HUES48 (cell line): ENCODE measurements around the gene PIWIL4.

Experiments used
- H3K27ac ChIP-seq: one replicate; pipeline ENCODE4 v1.7.0; 2013; ENCODE audit warnings: low read depth, low read length, inconsistent platforms
- H3K27me3 ChIP-seq: 2 replicates; pipeline ENCODE4 v1.6.1; 2013; ENCODE audit warnings: mild to moderate bottlenecking, low read length; ENCODE audit not compliant: control insufficient read depth, insufficient read depth
- H3K36me3 ChIP-seq: 2 replicates; pipeline ENCODE4 v1.6.1; 2013; ENCODE audit warnings: low read length; ENCODE audit not compliant: control insufficient read depth, insufficient read depth
- H3K4me1 ChIP-seq: 2 replicates; pipeline ENCODE4 v1.6.1; 2013; ENCODE audit warnings: mild to moderate bottlenecking, low read length; ENCODE audit not compliant: control insufficient read depth, insufficient read depth
- H3K4me3 ChIP-seq: 2 replicates; pipeline ENCODE4 v1.5.1; 2013; ENCODE audit warnings: mild to moderate bottlenecking, low read depth, low read length
- H3K9ac ChIP-seq: 2 replicates; pipeline ENCODE4 v1.6.1; 2013; ENCODE audit warnings: mild to moderate bottlenecking, low read depth, low read length, moderate library complexity
- H3K9me3 ChIP-seq: 2 replicates; pipeline ENCODE4 v1.6.1; 2013; ENCODE audit warnings: low read length; ENCODE audit not compliant: control insufficient read depth, insufficient read depth

Gene PIWIL4

DNA sequence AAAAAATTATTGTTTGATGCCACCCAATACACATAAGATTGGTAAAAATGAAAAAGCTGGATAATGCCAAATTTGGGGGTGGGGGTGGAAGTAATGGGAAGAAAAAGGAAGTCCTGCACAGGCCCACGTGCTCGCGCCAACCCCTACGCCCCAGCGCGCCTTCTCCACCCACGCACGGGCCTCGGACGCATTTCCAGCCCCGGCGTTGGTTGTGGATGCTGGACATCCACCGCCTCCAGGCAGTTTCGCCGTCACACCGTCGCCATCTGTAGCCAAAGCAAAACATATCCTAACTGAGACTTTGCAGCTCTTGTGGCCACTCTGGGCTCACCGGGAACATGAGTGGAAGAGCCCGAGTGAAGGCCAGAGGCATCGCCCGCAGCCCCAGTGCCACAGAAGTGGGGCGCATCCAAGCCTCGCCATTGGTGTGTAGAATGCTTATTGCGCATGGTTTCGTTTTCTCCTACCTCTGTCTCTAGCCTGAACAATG, at the start of gene PIWIL4:
PIWIL4 (plus strand) TSS at position 188 of the 490 bp plus-strand sequence; CDS start at position 339, 151 bp downstream.
- Histone ChIP-seq H3K4me3 (no peak within 1 kb of the TSS), H3K36me3 (no peaks in the 10 kb centered on the region), H3K9me3 (no peaks in the 10 kb centered on the region), H3K27me3 (no peaks in the 10 kb centered on the region), H3K9ac (no peak within 1 kb of the TSS), H3K27ac (no peak within 1 kb of the TSS), H3K4me1 (peaks cover 9% of the 10 kb centered on the region)

DNA sequence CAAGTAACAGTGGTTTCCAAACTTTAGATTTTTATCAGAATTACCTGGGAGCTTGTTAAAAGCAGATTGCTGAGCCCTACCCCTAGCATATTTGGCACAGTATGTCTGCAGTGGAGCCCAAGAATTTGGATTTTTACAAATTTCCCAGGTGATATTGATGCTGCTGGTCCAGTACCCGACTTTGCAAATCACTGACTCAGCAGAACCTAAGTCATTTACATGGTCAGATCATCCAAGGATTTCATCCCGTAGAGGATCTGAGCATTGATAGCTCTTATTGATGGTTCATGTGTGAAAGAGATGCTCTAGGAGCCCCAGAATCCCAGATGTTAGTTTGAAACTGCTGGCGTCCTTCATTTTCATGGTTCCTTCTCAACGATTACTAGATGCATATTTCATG, 48.9 kb upstream of the PIWIL4 start:
- Histone ChIP-seq H3K36me3 (no peaks in the 10 kb centered on the region), H3K4me1 (no peaks in the 10 kb centered on the region), H3K27me3 (peaks cover 7% of the 10 kb centered on the region), H3K4me3 (no peak overlapping the region), H3K9ac (no peak overlapping the region), H3K9me3 (no peaks in the 10 kb centered on the region), H3K27ac (no peak overlapping the region)

DNA sequence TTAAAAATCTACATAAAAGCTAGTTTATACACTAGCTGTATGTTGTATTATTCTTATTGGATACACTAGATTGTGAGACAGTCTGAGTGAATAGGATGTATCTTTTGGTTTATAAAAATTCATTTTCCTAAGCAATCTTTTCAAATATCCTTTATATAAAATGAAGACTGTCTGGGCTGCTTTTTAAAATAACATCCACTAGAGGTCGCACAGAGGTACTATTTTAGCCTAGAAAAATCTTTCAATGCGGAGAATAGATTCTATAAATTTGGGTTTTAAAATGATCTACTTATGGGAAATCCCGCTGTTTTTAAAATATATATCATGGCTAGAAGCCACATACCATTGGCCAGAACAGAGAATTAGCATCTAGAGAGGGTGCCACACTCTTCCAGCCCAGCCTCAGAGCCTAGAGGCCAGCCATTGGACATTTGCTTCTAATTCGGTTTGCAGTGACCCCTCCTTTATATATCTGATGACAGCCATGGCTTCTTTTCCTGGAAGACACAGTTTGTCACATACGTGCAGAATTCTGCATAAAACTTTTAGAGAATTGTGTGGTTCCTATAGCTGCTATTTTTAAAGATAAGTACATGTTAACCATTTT, 47.6 kb upstream of the PIWIL4 start:
- no peak overlapping the region for H3K9ac ChIP-seq

DNA sequence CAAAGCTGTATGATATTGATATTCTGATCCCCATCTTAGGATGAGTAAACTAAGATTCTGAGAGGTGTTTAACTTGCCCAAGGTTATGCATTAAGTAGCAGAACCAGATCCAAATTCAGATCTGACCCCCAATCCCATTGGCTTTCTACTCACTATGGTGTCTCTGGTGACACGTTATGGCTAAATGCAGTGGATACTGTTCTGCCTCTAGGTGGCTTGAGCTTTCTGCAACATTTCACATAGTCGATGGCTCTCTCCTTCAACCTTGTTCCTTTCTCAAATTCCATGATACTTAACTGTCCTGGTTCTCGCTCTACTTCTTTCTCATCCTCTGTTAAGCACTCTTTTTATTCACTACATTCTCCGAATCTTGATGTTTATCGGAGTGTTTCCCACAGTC, 45.5 kb upstream of the PIWIL4 start:
- Histone ChIP-seq H3K4me3 (no peak overlapping the region), H3K27me3 (no peaks in the 10 kb centered on the region; the same call in 1 of the 2 replicates), H3K9me3 (no peaks in the 10 kb centered on the region), H3K27ac (no peak overlapping the region), H3K4me1 (no peaks in the 10 kb centered on the region), H3K36me3 (no peaks in the 10 kb centered on the region), H3K9ac (no peak overlapping the region)

More for the DNA sequence above, 47.6 kb upstream of the PIWIL4 start:
- Histone ChIP-seq H3K4me3 (no peak overlapping the region), H3K36me3 (no peaks in the 10 kb centered on the region), H3K9me3 (no peaks in the 10 kb centered on the region), H3K27me3 (peaks cover 4% of the 10 kb centered on the region; the same call in 1 of the 2 replicates), H3K27ac (no peak overlapping the region), H3K4me1 (no peaks in the 10 kb centered on the region)

DNA sequence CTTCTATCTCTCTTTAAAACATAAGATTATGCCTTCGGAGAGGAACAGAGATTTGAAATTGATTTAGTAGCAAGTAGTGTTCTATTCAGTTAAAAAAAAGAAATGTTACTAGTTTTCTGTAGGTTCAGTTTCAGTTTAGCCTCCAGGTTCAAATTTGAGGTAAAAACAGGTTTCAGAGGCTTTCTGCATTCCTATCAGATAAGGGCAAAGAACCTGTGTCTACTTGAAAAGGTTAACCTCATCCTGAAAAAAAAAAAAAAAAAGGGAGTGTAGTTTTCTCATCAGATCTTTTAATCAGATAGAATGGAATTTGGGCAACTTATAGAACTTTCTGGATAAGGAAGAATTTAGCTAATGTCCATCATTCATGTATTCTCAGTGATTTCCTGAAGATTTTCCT, 42.8 kb upstream of the PIWIL4 start:
- H3K4me1 ChIP-seq: no peaks in the 10 kb centered on the region
- no peak overlapping the region for H3K27ac ChIP-seq
- H3K9me3 ChIP-seq: no peaks in the 10 kb centered on the region
- no peaks in the 10 kb centered on the region for H3K36me3 ChIP-seq
- no peaks in the 10 kb centered on the region; the same call in 1 of the 2 replicates for H3K27me3 ChIP-seq
- no peak overlapping the region for H3K9ac ChIP-seq
- no peak overlapping the region for H3K4me3 ChIP-seq

DNA sequence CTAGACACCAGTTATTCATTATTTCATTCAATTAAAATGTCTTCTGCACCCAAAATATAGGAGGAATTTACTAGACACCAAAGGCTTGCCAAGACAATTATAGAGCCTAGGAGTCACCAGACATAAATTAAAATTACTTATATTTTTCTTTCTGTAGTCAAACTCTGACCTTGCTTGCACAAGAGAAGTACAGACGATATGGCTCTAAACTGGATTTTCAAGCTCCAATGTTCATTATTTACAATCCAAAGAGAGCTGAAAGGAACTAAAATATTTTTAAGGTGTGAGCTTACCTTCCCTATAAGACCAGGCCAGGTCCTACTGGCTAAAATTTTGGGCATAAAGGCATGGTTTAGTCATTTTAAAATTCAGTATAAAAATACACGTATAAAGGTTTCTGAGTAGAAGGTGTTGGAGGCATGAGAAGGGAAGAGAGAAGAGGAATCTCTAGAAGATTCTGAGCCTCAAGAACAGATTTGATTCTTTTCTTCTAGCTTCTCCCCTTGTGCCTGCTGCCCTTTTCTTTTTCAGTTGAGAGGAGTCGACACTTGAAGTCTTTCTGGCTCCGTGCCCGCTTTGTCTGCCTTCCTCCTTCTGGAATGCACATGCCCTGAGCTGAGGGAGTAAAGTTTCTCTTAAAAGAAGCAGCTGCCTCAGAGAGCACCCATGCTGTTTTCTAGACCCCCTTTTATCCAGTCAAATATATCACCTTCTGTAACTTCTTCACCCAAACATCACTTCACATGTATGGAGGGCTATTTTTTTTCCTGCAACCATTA, 41.4 kb upstream of the PIWIL4 start:
- Histone ChIP-seq H3K36me3 (no peaks in the 10 kb centered on the region), H3K4me1 (no peaks in the 10 kb centered on the region), H3K27ac (no peak overlapping the region), H3K27me3 (no peaks in the 10 kb centered on the region; the same call in 1 of the 2 replicates), H3K4me3 (no peak overlapping the region), H3K9me3 (no peaks in the 10 kb centered on the region), H3K9ac (no peak overlapping the region)

DNA sequence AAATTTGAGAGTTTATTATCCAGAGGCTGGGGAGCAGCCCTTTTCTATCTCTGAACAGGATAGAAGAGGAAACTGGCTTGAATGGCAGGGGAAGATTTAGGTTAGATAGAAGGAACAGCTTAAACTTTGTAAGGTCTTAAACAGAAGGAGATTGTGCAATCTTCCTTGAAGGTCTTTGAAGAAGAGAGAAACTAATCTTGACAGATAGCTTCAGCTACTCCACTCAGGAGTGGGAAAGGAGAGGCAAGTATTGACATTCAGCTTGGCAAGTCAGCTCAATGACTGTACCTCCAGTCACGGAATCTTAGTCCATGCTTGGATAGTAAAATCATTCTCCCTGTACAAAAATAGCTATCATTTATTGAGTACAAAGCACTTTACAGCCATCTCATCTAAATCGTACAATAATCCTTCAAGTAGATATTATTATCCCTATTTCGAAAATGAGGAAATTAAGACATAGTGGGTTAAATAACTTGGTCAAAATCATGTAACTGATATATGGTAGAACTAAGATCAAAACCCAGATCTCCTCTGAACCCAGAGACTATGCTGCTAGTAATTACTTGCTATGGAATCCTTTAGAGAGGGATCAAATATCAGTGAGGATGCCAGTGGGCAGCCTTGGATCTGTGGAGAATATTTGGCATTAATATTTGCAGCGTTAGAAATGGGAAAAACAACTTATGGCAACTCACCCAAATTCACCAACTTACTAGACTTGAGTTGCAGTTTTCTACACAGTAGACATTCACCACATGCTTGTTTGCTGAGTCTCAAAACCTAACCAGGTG, 40.3 kb upstream of the PIWIL4 start:
- Histone ChIP-seq H3K36me3 (no peaks in the 10 kb centered on the region), H3K27ac (no peak overlapping the region), H3K9me3 (no peaks in the 10 kb centered on the region), H3K9ac (no peak overlapping the region), H3K4me1 (no peaks in the 10 kb centered on the region), H3K27me3 (no peaks in the 10 kb centered on the region; the same call in 1 of the 2 replicates), H3K4me3 (no peak overlapping the region)

DNA sequence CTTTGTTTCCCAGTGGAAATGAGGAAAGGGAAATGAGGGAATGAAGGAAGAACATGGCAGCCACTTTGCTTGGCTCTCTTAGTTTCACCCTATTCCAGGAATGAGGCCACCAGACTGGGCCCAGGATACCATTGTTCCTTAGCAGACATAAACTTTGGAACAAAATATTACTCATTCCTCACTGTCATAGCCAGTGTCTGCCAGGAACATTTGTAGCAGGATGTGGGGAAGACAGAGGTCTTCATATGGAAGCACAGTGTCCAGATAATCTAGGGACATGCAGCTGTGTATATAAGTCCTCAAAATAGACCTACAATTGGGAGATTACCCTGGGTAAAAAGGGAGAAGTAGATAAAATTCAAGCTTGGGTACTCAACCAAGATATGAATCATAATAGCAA, 38.6 kb upstream of the PIWIL4 start:
- Histone ChIP-seq H3K9ac (no peak overlapping the region), H3K4me1 (no peaks in the 10 kb centered on the region), H3K9me3 (no peaks in the 10 kb centered on the region), H3K36me3 (no peaks in the 10 kb centered on the region), H3K27ac (no peak overlapping the region), H3K27me3 (no peaks in the 10 kb centered on the region; the same call in 1 of the 2 replicates), H3K4me3 (no peak overlapping the region)

DNA sequence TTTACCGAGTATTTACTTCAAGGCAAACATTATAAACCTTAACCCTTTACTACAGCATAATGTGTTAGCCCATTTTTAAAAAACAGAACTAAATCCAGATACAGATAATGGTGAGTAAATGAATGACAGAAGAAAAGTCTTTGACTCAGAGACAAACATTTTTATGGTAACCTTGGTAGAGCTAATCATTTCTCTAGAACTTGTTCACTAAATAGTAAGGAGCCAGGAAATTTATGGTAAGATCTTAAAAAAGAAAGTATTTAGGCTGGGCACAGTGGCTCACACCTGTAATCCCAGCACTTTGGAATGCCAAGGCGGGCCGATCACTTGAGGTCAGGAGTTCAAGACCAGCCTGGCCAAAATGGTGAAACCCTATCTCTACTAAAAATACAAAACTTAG, 35.0 kb upstream of the PIWIL4 start:
- no peaks in the 10 kb centered on the region for H3K4me1 ChIP-seq
- H3K27ac ChIP-seq: no peak overlapping the region
- no peaks in the 10 kb centered on the region for H3K9me3 ChIP-seq
- no peak overlapping the region for H3K4me3 ChIP-seq
- no peak overlapping the region for H3K9ac ChIP-seq
- H3K36me3 ChIP-seq: no peaks in the 10 kb centered on the region
- no peaks in the 10 kb centered on the region for H3K27me3 ChIP-seq

DNA sequence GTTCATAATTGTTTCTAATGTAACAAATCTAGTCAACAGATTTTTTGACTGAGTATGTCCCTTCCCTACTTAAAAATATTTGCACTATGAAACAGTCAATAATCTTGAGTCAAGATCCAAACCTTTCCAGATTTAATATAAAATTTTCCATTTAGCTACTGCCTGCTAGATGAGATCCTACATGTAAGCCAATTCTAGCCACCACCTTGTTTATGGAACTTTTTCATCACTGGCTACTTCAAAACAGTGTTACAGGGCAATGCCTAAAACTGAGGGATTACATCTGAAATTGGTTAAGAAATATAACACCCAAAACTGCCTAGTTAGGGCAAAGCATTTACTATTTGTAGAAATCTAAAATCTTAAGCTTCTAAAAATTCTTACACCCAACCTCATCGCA, 34.0 kb upstream of the PIWIL4 start:
- Histone ChIP-seq H3K4me3 (no peak overlapping the region), H3K9ac (no peak overlapping the region), H3K4me1 (no peaks in the 10 kb centered on the region), H3K9me3 (no peaks in the 10 kb centered on the region), H3K27me3 (no peaks in the 10 kb centered on the region), H3K36me3 (no peaks in the 10 kb centered on the region), H3K27ac (no peak overlapping the region)
